GM12865 (cell line): ENCODE results near the gene SNW1.

Experiments used
- DNase-seq: peaks from one replicate; pipeline ENCODE4 v3.0.0; 2010; ENCODE audit warnings: low read depth
- H3K4me3 ChIP-seq: 2 replicates; pipeline ENCODE4 v1.5.1; 2011; ENCODE audit warnings: mild to moderate bottlenecking, low read depth, low read length, control low read depth
- TF ChIP-seq, protein P1 (sequence below): IDR thresholded peaks from 2 replicates; pipeline ENCODE4 v1.5.1; 2011; ENCODE audit warnings: low read length, control low read depth, low read depth, inconsistent platforms; ENCODE audit not compliant: insufficient read depth; ENCODE audit errors: missing control alignments

SNW1 gene

DNA sequence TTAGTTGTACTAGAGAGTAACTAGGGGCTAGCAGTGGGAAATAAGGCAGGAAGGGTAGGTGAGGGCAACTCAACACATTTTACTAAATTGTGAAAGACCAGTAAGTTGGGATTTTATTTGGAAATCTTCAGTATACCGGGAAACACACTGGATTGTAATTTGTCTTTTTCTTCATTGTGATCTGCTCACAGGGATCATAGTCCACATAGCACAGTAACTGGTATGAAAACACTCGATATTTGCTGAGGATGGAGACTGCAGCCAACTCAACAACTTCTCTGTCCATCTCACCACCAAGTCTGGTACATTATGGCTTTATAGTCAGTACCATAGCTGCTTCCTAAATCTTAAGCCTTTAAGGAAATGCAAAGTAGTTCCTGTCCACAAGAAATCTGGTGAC is 50.6 kb downstream of the SNW1 start:
- TF ChIP-seq, protein P1, sequence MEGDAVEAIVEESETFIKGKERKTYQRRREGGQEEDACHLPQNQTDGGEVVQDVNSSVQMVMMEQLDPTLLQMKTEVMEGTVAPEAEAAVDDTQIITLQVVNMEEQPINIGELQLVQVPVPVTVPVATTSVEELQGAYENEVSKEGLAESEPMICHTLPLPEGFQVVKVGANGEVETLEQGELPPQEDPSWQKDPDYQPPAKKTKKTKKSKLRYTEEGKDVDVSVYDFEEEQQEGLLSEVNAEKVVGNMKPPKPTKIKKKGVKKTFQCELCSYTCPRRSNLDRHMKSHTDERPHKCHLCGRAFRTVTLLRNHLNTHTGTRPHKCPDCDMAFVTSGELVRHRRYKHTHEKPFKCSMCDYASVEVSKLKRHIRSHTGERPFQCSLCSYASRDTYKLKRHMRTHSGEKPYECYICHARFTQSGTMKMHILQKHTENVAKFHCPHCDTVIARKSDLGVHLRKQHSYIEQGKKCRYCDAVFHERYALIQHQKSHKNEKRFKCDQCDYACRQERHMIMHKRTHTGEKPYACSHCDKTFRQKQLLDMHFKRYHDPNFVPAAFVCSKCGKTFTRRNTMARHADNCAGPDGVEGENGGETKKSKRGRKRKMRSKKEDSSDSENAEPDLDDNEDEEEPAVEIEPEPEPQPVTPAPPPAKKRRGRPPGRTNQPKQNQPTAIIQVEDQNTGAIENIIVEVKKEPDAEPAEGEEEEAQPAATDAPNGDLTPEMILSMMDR = no peak
- H3K4me3 ChIP-seq = no peak overlapping the region
- no peak for DNase-seq

DNA sequence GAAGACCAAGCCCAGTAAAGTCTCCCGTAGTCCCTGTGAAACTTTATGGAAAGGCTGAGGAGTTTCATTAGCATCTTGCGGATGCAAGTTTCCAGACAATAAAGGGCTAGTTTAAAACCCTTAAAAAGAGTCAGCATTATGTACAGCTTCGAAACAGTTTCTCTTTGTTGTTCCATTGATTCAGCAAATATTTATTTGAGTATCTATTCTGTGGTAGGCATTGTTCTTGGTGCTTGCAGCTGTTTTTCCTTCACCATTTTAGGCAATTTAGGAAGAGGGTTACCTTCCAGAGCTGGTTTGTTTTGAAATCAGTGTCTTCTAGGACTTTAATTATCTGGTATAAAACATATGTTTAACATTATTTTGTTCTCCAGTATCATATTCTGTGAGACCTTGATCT is 51.5 kb downstream of the SNW1 start:
- H3K4me3 ChIP-seq = peak overlapping the region; percentile 87
- DNase-seq = no peak
- TF ChIP-seq, protein P1 = no peak

DNA sequence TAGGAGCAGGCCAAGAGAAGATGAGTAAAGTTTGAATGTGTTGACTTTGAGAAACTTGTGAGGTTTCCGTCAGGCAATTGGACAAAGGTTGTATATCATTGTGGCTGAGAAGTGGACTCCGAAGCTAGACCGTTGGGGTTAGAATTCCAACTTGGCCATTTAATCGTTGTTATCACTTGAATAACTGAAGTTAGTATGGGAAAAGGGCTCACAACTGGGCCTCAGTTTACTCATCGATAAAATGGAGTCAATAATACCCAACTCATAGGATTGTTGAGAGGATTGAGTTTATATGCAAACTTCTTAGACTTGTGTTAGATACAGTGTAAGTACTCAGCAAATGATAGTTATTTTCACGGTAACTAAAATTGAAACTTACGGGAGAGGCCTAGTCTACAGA is 52.2 kb downstream of the SNW1 start:
- TF ChIP-seq, protein P1 = no peak
- H3K4me3 ChIP-seq = peak overlapping the region; percentile 87
- DNase-seq = no peak

DNA sequence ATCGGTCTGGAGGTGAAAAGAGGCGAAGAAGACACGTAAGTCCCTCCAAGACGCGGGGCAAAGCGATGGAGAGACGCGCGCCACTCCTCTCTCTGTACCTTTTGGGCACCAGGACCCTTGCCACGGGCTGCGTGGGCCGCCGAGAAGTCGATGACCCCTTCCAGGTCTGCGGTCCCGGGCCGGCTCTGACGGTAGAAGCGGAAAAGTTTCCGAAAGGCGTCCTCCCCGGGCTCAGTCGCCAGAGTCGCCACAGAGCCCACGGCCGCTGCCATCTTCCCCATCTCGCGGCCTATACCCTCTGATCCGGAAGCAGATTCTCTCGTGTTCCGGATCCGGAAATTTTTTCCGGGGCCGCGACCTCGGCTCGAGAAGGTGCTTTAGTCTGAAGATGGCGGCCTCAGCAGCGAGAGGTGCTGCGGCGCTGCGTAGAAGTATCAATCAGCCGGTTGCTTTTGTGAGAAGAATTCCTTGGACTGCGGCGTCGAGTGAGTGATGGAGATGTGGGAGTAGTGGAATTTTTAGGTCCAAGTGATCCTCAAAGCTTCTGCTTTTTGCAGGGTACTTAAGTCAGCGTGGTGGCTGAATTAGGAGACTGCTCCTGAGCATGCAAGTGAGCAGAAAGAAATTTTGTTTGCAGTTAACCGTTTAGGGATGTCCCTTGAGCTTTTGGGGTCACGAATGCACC is 53.1 kb downstream of the SNW1 start, which contains the start of the genes ALKBH1 and SLIRP:
Gene ALKBH1 (minus strand): TSS at position 300 of the 685 bp plus-strand sequence. CDS start 19 bp downstream, at position 281.
Gene SLIRP (plus strand): TSS at position 380 of the 685 bp plus-strand sequence. CDS start 9 bp downstream, at position 389.
- H3K4me3 ChIP-seq = peak within 1 kb of the TSS; percentile 87
- DNase-seq = peak; percentile 88
- TF ChIP-seq, protein P1 = no peak

DNA sequence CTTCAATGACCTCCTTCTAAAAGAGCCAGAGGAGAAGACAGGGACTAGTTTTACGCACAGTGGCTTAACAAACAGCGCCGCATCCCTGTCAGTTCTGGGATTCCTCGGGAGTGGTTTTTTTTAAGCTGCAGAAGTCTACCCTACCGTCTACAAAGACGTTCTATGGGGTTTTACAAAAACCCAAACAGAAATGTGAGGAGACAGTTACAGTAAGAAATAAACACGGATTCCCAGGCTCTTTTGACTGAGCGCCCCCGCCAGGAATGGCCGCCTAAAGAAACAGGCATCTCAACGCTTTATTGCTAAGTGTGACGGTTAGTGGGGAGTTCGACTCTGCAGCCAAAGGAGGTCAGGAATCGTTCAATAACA is 53.6 kb downstream of the SNW1 start:
- peak; percentile 19 for DNase-seq
- TF ChIP-seq, protein P1 = peak; percentile 30
- H3K4me3 ChIP-seq = peak overlapping the region; percentile 87

DNA sequence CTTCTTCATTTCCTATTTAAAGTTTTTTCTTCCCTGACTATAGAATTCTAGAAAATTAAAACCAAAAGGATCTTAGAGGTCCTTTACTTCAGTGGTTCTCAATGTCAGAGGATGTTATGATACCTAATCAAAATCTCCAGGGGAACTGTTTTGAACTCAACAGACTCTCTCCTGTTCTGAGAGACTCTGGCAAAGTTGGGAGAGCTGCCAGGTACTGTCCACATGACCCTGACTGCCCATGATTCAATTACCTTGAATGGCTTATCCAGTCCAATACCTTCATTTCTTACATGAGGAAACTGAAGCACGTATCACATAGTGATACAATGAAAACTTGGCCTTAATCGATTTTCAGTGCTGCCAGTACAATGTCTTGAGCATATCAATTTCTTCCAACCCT is 69.7 kb downstream of the SNW1 start:
- TF ChIP-seq, protein P1 = no peak
- no peak for DNase-seq

DNA sequence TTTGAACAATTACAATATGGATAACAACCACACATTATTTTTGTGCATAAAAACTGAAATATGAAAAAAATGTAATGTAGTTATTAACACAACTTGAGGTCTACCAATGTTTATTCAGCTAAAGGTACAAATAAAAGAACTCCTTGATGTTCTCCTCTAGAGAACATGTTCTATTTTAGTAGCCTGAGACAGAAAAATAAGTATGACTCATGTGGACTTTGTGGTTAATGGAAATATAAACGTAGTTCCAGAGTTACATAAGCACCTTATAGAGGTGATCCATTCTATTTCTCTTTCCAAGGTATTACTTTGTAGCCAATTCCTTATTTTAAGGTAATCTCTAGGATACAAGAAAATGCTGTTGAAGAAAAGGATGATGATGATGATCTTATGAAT is 78.8 kb downstream of the SNW1 start:
- DNase-seq = no peak
- H3K4me3 ChIP-seq = no peak overlapping the region
- TF ChIP-seq, protein P1 = no peak

More for the DNA sequence above, 69.7 kb downstream of the SNW1 start:
- H3K4me3 ChIP-seq = no peak overlapping the region
